HEK293 (cell line): Measurements from ENCODE around the gene STARD6.

ENCODE experiments used
- CTCF ChIA-PET: fragments of 350-600 bp; formaldehyde crosslinking; extraction: SDS; loops from one replicate; lab custom pipeline; 2021; ENCODE audit warnings: antibody characterized with exemption; lab: Yijun Ruan, JAX
- POLR2A ChIA-PET: fragments of 300-600 bp; formaldehyde crosslinking; extraction: SDS; loops from one replicate; lab custom pipeline; 2020; ENCODE audit warnings: antibody characterized with exemption, inconsistent platforms; lab: Yijun Ruan, JAX
- H3K27ac ChIP-seq: fragments of 200-500 bp; sonication (Bioruptor generic); 2 replicates; pipeline ENCODE4 v1.5.1; 2014; ENCODE audit warnings: low read depth, low read length, control low read depth, inconsistent platforms; ENCODE audit errors: extremely low read depth
- H3K36me3 ChIP-seq, 2 experiments: fragments of 200-500 bp in 1 of 2; sonication (Bioruptor generic) in 1 of 2; 1 replicate in 1 of 2; 2 replicates in 1 of 2; pipeline ENCODE4 v1.5.1; 2014 to 2017; ENCODE audit warnings: inconsistent platforms in 2 of 2, low read length in 2 of 2; ENCODE audit not compliant: control insufficient read depth in 2 of 2, insufficient read depth in 1 of 2
- H3K4me1 ChIP-seq: fragments of 200-500 bp; sonication (Bioruptor generic); 2 replicates; pipeline ENCODE4 v1.5.1; 2014; ENCODE audit warnings: mild to moderate bottlenecking, low read length, inconsistent platforms; ENCODE audit not compliant: control insufficient read depth, insufficient read depth
- H3K4me3 ChIP-seq: 2 replicates; pipeline ENCODE4 v1.5.1; 2011; ENCODE audit warnings: low read depth, mild to moderate bottlenecking, control low read depth, low read length, moderate library complexity
- H3K9me3 ChIP-seq: fragments of 200-500 bp; sonication (Bioruptor generic); 2 replicates; pipeline ENCODE4 v1.5.1; 2014; ENCODE audit warnings: low read depth, low read length, inconsistent platforms; ENCODE audit not compliant: control insufficient read depth, insufficient read depth
- BCL11A ChIP-seq: fragments of 450-650 bp; formaldehyde crosslinking; IDR thresholded peaks from 2 replicates; pipeline ENCODE4 v1.5.1; 2016; ENCODE audit warnings: low read depth, missing biosample characterization, missing genetic modification characterization
- HOXA7 ChIP-seq: sonication (generic); formaldehyde crosslinking; IDR thresholded peaks from 2 replicates; pipeline ENCODE4 v1.8.1; 2022; ENCODE audit warnings: missing genetic modification reagents, borderline replicate concordance
- MYNN ChIP-seq: fragments of 450-650 bp; formaldehyde crosslinking; IDR thresholded peaks from 2 replicates; pipeline ENCODE4 v1.5.1; 2016; ENCODE audit warnings: missing biosample characterization, missing genetic modification characterization, borderline replicate concordance
- TCF7L2 ChIP-seq: IDR thresholded peaks from 2 replicates; pipeline ENCODE4 v1.6.1; 2011; ENCODE audit warnings: low read depth, mild to moderate bottlenecking, inconsistent platforms, low read length, moderate library complexity, borderline replicate concordance
- ZBTB1 ChIP-seq: fragments of 450-650 bp; formaldehyde crosslinking; IDR thresholded peaks from 2 replicates; pipeline ENCODE4 v1.5.1; 2016; ENCODE audit warnings: missing biosample characterization, missing genetic modification characterization
- ZFHX2 ChIP-seq: fragments of 450-650 bp; formaldehyde crosslinking; conservative IDR thresholded peaks from 2 replicates; pipeline ENCODE4 v1.5.1; 2016; ENCODE audit warnings: missing biosample characterization, missing genetic modification characterization
- ZFP41 ChIP-seq: fragments of 450-650 bp; formaldehyde crosslinking; IDR thresholded peaks from 2 replicates; pipeline ENCODE4 v1.5.1; 2016; ENCODE audit warnings: missing biosample characterization, missing genetic modification characterization, borderline replicate concordance
- ZNF266 ChIP-seq: fragments of 450-650 bp; formaldehyde crosslinking; IDR thresholded peaks from 2 replicates; pipeline ENCODE4 v1.5.1; 2016; ENCODE audit warnings: missing biosample characterization, missing genetic modification characterization, low read depth
- ZNF341 ChIP-seq: fragments of 450-650 bp; formaldehyde crosslinking; IDR thresholded peaks from 2 replicates; pipeline ENCODE4; 2016; ENCODE audit warnings: low read depth, missing biosample characterization, missing genetic modification characterization
- ZNF510 ChIP-seq: fragments of 450-650 bp; formaldehyde crosslinking; IDR thresholded peaks from 2 replicates; pipeline ENCODE4 v1.5.1; 2018; ENCODE audit warnings: mild to moderate bottlenecking, missing genetic modification characterization, missing biosample characterization; ENCODE audit not compliant: insufficient replicate concordance
- ZNF549 ChIP-seq: fragments of 450-650 bp; IDR thresholded peaks from 2 replicates; pipeline ENCODE4 v1.5.1; 2018; ENCODE audit warnings: missing biosample characterization, missing genetic modification characterization, mild to moderate bottlenecking, inconsistent platforms, moderate library complexity
- ZNF600 ChIP-seq: fragments of 450-650 bp; formaldehyde crosslinking; IDR thresholded peaks from 2 replicates; pipeline ENCODE4 v1.5.1; 2016; ENCODE audit warnings: missing biosample characterization, missing genetic modification characterization
- ZNF629 ChIP-seq: fragments of 450-650 bp; formaldehyde crosslinking; IDR thresholded peaks from 2 replicates; pipeline ENCODE4 v1.5.1; 2017; ENCODE audit warnings: missing biosample characterization, missing genetic modification characterization
- ZNF654 ChIP-seq: fragments of 450-650 bp; formaldehyde crosslinking; IDR thresholded peaks from 2 replicates; pipeline ENCODE4 v1.5.1; 2016; ENCODE audit warnings: low read depth, missing biosample characterization, missing genetic modification characterization
- ZNF830 ChIP-seq: fragments of 450-650 bp; IDR thresholded peaks from 2 replicates; pipeline ENCODE4 v1.5.0; 2018; ENCODE audit warnings: missing biosample characterization, missing genetic modification characterization, low read depth, mild to moderate bottlenecking, moderate library complexity
- ZSCAN30 ChIP-seq: fragments of 450-650 bp; IDR thresholded peaks from 2 replicates; pipeline ENCODE4 v1.5.1; 2018; ENCODE audit warnings: missing biosample characterization, mild to moderate bottlenecking, missing genetic modification characterization, moderate library complexity
- ZXDB ChIP-seq: fragments of 450-650 bp; formaldehyde crosslinking; IDR thresholded peaks from 2 replicates; pipeline ENCODE4 v1.5.1; 2016; ENCODE audit warnings: missing biosample characterization, missing genetic modification characterization
- TF ChIP-seq, protein P1 (sequence below): fragments of 450-650 bp; formaldehyde crosslinking; IDR thresholded peaks from 2 replicates; pipeline ENCODE4 v1.5.1; 2017; ENCODE audit warnings: missing biosample characterization, missing genetic modification characterization
- TF ChIP-seq, protein P2 (sequence below): fragments of 450-650 bp; formaldehyde crosslinking; IDR thresholded peaks from 2 replicates; pipeline ENCODE4 v1.5.1; 2016; ENCODE audit warnings: missing biosample characterization, missing genetic modification characterization, borderline replicate concordance
- TF ChIP-seq, protein P3 (sequence below): fragments of 450-650 bp; formaldehyde crosslinking; IDR thresholded peaks from 2 replicates; pipeline ENCODE4 v1.5.1; 2016; ENCODE audit warnings: missing biosample characterization, missing genetic modification characterization
- TF ChIP-seq, protein P4 (sequence below): fragments of 450-650 bp; formaldehyde crosslinking; IDR thresholded peaks from 2 replicates; pipeline ENCODE4 v1.5.1; 2016; ENCODE audit warnings: missing biosample characterization, missing genetic modification characterization

STARD6 gene

DNA sequence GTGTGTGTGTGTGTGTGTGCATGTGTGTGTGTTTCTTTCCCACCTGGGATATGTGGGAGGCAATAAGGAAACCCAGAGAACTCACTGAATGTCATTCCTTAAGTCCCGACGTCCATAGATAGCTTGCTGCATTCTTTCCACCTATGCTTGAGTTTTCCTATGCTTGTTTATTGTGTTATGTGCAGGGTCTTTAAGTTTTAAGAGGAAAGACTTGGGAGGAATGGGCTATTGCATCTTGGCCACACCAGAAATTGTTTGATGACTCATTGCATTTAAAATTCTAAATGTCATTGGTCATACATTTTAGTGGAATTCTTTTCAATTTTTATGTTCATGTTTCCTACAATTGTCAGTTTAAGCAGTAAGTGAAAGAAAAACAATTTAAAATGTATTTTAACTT lies 33.7 kb downstream of the STARD6 start:
- ChIA-PET POLR2A (no interaction called here), CTCF (no interaction called here)
- Histone ChIP-seq H3K4me3 (no peak overlapping the region), H3K9me3 (no peaks in the 10 kb centered on the region), H3K4me1 (no peaks in the 10 kb centered on the region), H3K36me3 (no peaks in the 10 kb centered on the region), H3K27ac (no peak overlapping the region)
- TF ChIP-seq, protein P1, sequence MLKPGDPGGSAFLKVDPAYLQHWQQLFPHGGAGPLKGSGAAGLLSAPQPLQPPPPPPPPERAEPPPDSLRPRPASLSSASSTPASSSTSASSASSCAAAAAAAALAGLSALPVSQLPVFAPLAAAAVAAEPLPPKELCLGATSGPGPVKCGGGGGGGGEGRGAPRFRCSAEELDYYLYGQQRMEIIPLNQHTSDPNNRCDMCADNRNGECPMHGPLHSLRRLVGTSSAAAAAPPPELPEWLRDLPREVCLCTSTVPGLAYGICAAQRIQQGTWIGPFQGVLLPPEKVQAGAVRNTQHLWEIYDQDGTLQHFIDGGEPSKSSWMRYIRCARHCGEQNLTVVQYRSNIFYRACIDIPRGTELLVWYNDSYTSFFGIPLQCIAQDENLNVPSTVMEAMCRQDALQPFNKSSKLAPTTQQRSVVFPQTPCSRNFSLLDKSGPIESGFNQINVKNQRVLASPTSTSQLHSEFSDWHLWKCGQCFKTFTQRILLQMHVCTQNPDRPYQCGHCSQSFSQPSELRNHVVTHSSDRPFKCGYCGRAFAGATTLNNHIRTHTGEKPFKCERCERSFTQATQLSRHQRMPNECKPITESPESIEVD (tag by site-specific recombination), result no peak
- no peak for TF ChIP-seq ZNF830
- no peak for TF ChIP-seq ZNF266 (tag by site-specific recombination)
- TF ChIP-seq TCF7L2, result no peak
- TF ChIP-seq BCL11A (tag by site-specific recombination), result no peak
- no peak for TF ChIP-seq ZNF629 (tag by site-specific recombination)
- TF ChIP-seq ZNF341 (tag by site-specific recombination), result no peak
- TF ChIP-seq, protein P2, sequence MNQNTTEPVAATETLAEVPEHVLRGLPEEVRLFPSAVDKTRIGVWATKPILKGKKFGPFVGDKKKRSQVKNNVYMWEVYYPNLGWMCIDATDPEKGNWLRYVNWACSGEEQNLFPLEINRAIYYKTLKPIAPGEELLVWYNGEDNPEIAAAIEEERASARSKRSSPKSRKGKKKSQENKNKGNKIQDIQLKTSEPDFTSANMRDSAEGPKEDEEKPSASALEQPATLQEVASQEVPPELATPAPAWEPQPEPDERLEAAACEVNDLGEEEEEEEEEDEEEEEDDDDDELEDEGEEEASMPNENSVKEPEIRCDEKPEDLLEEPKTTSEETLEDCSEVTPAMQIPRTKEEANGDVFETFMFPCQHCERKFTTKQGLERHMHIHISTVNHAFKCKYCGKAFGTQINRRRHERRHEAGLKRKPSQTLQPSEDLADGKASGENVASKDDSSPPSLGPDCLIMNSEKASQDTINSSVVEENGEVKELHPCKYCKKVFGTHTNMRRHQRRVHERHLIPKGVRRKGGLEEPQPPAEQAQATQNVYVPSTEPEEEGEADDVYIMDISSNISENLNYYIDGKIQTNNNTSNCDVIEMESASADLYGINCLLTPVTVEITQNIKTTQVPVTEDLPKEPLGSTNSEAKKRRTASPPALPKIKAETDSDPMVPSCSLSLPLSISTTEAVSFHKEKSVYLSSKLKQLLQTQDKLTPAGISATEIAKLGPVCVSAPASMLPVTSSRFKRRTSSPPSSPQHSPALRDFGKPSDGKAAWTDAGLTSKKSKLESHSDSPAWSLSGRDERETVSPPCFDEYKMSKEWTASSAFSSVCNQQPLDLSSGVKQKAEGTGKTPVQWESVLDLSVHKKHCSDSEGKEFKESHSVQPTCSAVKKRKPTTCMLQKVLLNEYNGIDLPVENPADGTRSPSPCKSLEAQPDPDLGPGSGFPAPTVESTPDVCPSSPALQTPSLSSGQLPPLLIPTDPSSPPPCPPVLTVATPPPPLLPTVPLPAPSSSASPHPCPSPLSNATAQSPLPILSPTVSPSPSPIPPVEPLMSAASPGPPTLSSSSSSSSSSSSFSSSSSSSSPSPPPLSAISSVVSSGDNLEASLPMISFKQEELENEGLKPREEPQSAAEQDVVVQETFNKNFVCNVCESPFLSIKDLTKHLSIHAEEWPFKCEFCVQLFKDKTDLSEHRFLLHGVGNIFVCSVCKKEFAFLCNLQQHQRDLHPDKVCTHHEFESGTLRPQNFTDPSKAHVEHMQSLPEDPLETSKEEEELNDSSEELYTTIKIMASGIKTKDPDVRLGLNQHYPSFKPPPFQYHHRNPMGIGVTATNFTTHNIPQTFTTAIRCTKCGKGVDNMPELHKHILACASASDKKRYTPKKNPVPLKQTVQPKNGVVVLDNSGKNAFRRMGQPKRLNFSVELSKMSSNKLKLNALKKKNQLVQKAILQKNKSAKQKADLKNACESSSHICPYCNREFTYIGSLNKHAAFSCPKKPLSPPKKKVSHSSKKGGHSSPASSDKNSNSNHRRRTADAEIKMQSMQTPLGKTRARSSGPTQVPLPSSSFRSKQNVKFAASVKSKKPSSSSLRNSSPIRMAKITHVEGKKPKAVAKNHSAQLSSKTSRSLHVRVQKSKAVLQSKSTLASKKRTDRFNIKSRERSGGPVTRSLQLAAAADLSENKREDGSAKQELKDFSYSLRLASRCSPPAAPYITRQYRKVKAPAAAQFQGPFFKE (tag by site-specific recombination), result no peak
- no peak for TF ChIP-seq ZNF654 (tag by site-specific recombination)
- TF ChIP-seq, protein P3, sequence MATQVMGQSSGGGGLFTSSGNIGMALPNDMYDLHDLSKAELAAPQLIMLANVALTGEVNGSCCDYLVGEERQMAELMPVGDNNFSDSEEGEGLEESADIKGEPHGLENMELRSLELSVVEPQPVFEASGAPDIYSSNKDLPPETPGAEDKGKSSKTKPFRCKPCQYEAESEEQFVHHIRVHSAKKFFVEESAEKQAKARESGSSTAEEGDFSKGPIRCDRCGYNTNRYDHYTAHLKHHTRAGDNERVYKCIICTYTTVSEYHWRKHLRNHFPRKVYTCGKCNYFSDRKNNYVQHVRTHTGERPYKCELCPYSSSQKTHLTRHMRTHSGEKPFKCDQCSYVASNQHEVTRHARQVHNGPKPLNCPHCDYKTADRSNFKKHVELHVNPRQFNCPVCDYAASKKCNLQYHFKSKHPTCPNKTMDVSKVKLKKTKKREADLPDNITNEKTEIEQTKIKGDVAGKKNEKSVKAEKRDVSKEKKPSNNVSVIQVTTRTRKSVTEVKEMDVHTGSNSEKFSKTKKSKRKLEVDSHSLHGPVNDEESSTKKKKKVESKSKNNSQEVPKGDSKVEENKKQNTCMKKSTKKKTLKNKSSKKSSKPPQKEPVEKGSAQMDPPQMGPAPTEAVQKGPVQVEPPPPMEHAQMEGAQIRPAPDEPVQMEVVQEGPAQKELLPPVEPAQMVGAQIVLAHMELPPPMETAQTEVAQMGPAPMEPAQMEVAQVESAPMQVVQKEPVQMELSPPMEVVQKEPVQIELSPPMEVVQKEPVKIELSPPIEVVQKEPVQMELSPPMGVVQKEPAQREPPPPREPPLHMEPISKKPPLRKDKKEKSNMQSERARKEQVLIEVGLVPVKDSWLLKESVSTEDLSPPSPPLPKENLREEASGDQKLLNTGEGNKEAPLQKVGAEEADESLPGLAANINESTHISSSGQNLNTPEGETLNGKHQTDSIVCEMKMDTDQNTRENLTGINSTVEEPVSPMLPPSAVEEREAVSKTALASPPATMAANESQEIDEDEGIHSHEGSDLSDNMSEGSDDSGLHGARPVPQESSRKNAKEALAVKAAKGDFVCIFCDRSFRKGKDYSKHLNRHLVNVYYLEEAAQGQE (tag by site-specific recombination), result no peak

DNA sequence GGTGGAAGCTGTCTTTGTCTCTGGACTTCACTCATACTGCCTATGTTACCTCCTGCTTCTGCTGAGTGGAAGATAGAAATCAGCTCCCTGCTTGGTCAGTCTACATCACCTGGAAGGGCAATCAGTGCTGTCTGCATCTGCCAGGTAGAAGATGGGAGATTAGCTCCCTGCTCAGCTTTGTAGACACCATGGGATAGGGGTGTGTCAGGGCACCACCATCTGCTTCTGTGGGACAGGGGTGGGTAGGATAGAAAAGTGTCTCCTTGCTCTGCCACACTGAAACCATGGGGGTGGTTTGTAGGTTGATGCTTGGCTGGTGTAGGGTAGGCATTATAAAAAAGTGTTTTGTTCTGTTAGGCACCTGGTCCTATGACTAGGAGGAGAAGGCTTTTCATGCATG lies 34.1 kb downstream of the STARD6 start:
- H3K4me3 ChIP-seq, result no peak overlapping the region
- ChIA-PET POLR2A (no interaction called here), CTCF (no interaction called here)
- H3K27ac ChIP-seq, result no peak overlapping the region
- no peaks in the 10 kb centered on the region for H3K9me3 ChIP-seq
- no peaks in the 10 kb centered on the region for H3K36me3 ChIP-seq
- no peaks in the 10 kb centered on the region for H3K4me1 ChIP-seq
- TF ChIP-seq ZNF549 (tag by site-specific recombination) (no peak), ZNF510 (tag by site-specific recombination) (no peak), ZFP41 (tag by site-specific recombination) (no peak), ZFHX2 (tag by site-specific recombination) (no peak), ZBTB1 (tag by site-specific recombination) (no peak), HOXA7 (CRISPR knock-in tag) (no peak), ZXDB (tag by site-specific recombination) (no peak), ZSCAN30 (tag by site-specific recombination) (no peak), ZNF600 (no peak), MYNN (tag by site-specific recombination) (no peak)
- TF ChIP-seq, protein P4, sequence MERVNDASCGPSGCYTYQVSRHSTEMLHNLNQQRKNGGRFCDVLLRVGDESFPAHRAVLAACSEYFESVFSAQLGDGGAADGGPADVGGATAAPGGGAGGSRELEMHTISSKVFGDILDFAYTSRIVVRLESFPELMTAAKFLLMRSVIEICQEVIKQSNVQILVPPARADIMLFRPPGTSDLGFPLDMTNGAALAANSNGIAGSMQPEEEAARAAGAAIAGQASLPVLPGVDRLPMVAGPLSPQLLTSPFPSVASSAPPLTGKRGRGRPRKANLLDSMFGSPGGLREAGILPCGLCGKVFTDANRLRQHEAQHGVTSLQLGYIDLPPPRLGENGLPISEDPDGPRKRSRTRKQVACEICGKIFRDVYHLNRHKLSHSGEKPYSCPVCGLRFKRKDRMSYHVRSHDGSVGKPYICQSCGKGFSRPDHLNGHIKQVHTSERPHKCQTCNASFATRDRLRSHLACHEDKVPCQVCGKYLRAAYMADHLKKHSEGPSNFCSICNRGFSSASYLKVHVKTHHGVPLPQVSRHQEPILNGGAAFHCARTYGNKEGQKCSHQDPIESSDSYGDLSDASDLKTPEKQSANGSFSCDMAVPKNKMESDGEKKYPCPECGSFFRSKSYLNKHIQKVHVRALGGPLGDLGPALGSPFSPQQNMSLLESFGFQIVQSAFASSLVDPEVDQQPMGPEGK (tag by site-specific recombination), result no peak
